SK-N-SH treated with all-trans-retinoic acid at 6 μM for 48 hours (cell line): Measurements from ENCODE around the gene USP15.

ENCODE experiments used
- ARNTL ChIP-seq: fragments of 450-650 bp; formaldehyde crosslinking; IDR thresholded peaks from 2 replicates; pipeline ENCODE4 v1.5.0; 2020; ENCODE audit warnings: low read depth, mild to moderate bottlenecking, moderate library complexity, borderline replicate concordance
- ISL1 ChIP-seq: fragments of 250-450 bp; sonication (Bioruptor Pico); IDR thresholded peaks from 2 replicates; pipeline ENCODE4 v2.1.2; 2022; ENCODE audit warnings: mild to moderate bottlenecking, moderate library complexity
- OSR1 ChIP-seq: fragments of 250-450 bp; sonication (Bioruptor Pico); IDR thresholded peaks from 2 replicates; pipeline ENCODE4 v1.8.0; 2022; ENCODE audit warnings: moderate library complexity, mild to moderate bottlenecking, inconsistent platforms
- RARB ChIP-seq: fragments of 250-450 bp; sonication (Bioruptor Pico); IDR thresholded peaks from 2 replicates; pipeline ENCODE4 v1.8.0; 2021; ENCODE audit warnings: mild to moderate bottlenecking, moderate library complexity
- SNAI2 ChIP-seq: fragments of 250-450 bp; sonication (Bioruptor Pico); IDR thresholded peaks from 2 replicates; pipeline ENCODE4 v1.5.0; 2020; ENCODE audit warnings: mild to moderate bottlenecking, moderate library complexity
- ZFP3 ChIP-seq: fragments of 250-450 bp; sonication (Bioruptor Pico); IDR thresholded peaks from 2 replicates; pipeline ENCODE4 v1.5.0; 2020; ENCODE audit warnings: mild to moderate bottlenecking, moderate library complexity
- ZFP30 ChIP-seq: fragments of 450-650 bp; formaldehyde crosslinking; IDR thresholded peaks from 2 replicates; pipeline ENCODE4 v1.5.0; 2022; ENCODE audit warnings: mild to moderate bottlenecking, moderate library complexity
- ZNF70 ChIP-seq: fragments of 450-650 bp; formaldehyde crosslinking; IDR thresholded peaks from 2 replicates; pipeline ENCODE4 v1.5.0; 2020; ENCODE audit warnings: mild to moderate bottlenecking, moderate library complexity
- ZNF8 ChIP-seq: fragments of 450-650 bp; formaldehyde crosslinking; IDR thresholded peaks from 2 replicates; pipeline ENCODE4 v1.5.0; 2020; ENCODE audit warnings: mild to moderate bottlenecking, moderate library complexity
- TF ChIP-seq, protein P1 (sequence below): fragments of 250-450 bp; sonication (Bioruptor Pico); IDR thresholded peaks from 2 replicates; pipeline ENCODE4 v1.8.0; 2020; ENCODE audit warnings: mild to moderate bottlenecking, moderate library complexity, borderline replicate concordance
- TF ChIP-seq, protein P2 (sequence below): fragments of 250-450 bp; sonication (Bioruptor Pico); IDR thresholded peaks from 2 replicates; pipeline ENCODE4 v1.5.1; 2020; ENCODE audit warnings: low read depth, mild to moderate bottlenecking, moderate library complexity
- TF ChIP-seq, protein P3 (sequence below): fragments of 250-450 bp; sonication (Bioruptor Pico); IDR thresholded peaks from 2 replicates; pipeline ENCODE4 v1.8.0; 2021; ENCODE audit warnings: low read depth, mild to moderate bottlenecking, moderate library complexity, borderline replicate concordance

DNA sequence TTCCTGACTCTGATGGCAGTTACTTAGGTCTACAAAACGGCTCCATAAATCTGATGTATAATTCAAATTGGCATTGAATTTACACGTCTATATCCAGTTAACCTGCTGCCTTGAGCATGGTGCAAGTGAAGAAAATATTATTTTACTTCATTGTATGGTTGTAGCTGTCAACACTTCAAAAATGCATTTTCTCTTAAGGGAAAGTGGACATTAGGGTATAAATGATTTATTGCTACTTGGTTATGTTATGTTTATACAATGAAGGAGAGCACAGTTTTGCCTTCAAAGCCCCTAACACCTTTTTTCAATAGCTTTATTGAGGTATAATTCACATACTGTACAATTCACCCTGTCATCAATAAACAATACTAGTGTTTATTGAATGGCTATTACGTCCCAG is 2.0 kb upstream of the USP15 start:
- TF ChIP-seq ZNF8 (CRISPR knock-in tag): no peak
- no peak for TF ChIP-seq ISL1 (CRISPR knock-in tag)
- TF ChIP-seq, protein P1, sequence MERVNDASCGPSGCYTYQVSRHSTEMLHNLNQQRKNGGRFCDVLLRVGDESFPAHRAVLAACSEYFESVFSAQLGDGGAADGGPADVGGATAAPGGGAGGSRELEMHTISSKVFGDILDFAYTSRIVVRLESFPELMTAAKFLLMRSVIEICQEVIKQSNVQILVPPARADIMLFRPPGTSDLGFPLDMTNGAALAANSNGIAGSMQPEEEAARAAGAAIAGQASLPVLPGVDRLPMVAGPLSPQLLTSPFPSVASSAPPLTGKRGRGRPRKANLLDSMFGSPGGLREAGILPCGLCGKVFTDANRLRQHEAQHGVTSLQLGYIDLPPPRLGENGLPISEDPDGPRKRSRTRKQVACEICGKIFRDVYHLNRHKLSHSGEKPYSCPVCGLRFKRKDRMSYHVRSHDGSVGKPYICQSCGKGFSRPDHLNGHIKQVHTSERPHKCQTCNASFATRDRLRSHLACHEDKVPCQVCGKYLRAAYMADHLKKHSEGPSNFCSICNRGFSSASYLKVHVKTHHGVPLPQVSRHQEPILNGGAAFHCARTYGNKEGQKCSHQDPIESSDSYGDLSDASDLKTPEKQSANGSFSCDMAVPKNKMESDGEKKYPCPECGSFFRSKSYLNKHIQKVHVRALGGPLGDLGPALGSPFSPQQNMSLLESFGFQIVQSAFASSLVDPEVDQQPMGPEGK (CRISPR knock-in tag): no peak
- no peak for TF ChIP-seq ZFP30 (CRISPR knock-in tag)
- TF ChIP-seq, protein P2, sequence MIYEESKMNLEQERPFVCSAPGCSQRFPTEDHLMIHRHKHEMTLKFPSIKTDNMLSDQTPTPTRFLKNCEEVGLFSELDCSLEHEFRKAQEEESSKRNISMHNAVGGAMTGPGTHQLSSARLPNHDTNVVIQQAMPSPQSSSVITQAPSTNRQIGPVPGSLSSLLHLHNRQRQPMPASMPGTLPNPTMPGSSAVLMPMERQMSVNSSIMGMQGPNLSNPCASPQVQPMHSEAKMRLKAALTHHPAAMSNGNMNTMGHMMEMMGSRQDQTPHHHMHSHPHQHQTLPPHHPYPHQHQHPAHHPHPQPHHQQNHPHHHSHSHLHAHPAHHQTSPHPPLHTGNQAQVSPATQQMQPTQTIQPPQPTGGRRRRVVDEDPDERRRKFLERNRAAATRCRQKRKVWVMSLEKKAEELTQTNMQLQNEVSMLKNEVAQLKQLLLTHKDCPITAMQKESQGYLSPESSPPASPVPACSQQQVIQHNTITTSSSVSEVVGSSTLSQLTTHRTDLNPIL (CRISPR knock-in tag): no peak
- TF ChIP-seq OSR1 (CRISPR knock-in tag): no peak
- TF ChIP-seq, protein P3, sequence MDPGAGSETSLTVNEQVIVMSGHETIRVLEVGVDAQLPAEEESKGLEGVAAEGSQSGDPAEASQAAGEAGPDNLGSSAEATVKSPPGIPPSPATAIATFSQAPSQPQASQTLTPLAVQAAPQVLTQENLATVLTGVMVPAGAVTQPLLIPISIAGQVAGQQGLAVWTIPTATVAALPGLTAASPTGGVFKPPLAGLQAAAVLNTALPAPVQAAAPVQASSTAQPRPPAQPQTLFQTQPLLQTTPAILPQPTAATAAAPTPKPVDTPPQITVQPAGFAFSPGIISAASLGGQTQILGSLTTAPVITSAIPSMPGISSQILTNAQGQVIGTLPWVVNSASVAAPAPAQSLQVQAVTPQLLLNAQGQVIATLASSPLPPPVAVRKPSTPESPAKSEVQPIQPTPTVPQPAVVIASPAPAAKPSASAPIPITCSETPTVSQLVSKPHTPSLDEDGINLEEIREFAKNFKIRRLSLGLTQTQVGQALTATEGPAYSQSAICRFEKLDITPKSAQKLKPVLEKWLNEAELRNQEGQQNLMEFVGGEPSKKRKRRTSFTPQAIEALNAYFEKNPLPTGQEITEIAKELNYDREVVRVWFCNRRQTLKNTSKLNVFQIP (CRISPR knock-in tag): no peak
- no peak for TF ChIP-seq ZNF70 (CRISPR knock-in tag)
- TF ChIP-seq RARB: no peak
- no peak for TF ChIP-seq ARNTL (CRISPR knock-in tag)
- no peak for TF ChIP-seq ZFP3 (CRISPR knock-in tag)
- no peak for TF ChIP-seq SNAI2
